Stimulated activated CD8-positive, alpha-beta memory T cell treated with anti-CD3 and anti-CD28 coated beads, Interleukin-2, amount 100 ng/mL, for 1 hour (primary cell): ENCODE data around the gene TMX4.
"Not testable (repeated sequence)": the region's sequence is repeated elsewhere in the genome, so short reads cannot be mapped to it uniquely, and the experiment has no call there.

Experiments used
- DNase-seq, 2 donors: peaks; one replicate each; pipeline ENCODE4 v3.0.0-alpha.2; 2020; ENCODE audit warnings: low read depth in 2 of 2

TMX4 gene

GRCh38 chr20:7967199-7967844 lies 52.2 kb downstream of the TMX4 start:
- no peak for DNase-seq

DNA sequence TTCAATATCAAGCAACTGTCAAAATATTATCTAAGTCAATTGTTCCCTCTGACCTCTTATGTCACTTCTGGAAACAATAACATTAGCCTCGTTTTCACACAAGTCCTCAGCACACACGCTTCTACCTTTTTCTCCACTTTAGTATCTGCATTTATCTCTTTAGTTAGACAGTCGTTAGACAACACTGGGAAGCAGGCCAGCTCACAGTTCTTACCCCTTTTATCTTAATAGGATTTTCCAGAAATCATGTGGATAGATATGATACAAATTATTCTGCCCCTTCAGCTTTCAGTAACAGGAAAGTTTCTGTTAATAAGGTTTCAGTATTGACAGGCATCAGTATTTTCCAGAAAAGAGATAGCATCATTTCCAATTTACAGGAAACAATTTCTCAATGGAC lies 53.4 kb downstream of the TMX4 start:
- DNase-seq = no peak

- no peak for DNase-seq
Observed at GRCh38 chr20:7959484-7959883, 60.1 kb downstream of the TMX4 start.

- DNase-seq = not testable (repeated sequence)
Observed at GRCh38 chr20:7956561-7956960, 63.0 kb downstream of the TMX4 start.

DNA sequence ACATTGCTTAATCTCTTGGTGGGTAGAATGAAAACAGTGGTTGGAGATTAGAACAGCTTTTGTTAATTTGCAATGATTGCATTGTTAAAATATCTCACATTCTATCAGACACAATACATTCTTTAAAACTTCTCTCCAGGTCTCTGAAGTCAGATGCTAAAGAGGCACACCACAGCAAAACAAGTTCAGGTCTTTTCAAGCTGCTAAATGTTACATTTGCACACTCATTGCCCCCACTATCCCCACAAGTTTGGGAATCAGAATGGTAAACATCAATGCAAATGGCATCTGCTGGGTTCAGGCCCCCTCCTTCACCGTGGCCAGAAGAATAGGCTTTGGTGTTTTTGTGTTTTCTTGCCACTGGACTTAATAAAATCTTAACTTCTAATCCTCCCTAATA lies 69.2 kb downstream of the TMX4 start:
- DNase-seq = no peak

DNA sequence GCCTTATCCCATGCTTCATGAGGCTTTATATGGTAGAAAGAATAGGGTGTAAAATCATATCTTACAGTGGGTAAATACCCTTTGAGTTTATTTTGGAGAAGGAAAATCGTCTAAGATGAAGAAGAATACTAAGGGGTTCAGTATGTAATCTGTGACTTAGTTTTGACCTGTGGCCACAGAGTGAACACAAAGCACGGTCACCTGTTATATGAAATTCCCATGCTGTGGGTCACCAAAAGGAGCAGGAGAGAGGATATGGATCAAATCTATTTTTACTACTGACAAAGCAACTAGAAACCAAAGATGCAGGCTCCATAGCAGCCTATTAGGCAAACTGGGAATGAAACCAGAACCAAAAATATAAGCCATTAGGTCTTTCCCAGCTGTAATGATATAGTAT lies 75.7 kb downstream of the TMX4 start:
- no peak for DNase-seq

GRCh38 chr20:7940341-7940740 lies 79.2 kb downstream of the TMX4 start, which contains the start of gene HAO1:
Gene HAO1 (minus strand): TSS chr20:7940458. CDS start chr20:7940422, 36 bp downstream.
- no peak for DNase-seq

GRCh38 chr20:7939663-7940062 lies 79.9 kb downstream of the TMX4 start:
- no peak for DNase-seq

GRCh38 chr20:7938058-7938457 lies 81.5 kb downstream of the TMX4 start:
- DNase-seq = no peak

- no peak for DNase-seq
Observed at GRCh38 chr20:7937328-7937727, 82.2 kb downstream of the TMX4 start.

DNA sequence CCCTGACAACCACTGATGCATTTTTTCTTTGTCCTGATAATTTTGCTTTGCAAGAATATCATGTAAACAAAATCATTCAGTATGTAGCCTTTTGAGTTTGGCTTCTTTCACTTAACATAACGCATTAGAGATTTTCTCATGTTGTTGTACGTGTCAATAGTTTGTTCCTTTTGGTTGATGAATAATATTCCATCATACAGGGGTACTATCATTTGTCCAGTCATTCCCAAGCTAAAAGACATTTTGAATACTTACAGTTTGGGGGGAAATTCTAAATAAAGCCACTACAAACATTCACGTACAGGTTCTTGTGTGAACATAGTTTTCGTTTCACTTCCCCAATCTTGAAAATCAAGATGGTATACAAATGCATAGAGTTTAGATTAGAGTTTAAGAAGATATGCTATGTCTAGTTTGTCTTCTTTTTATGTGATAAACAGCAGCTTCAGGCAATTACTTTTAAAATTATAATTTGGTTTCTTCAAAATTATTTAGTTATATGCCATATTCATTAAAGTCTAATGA lies 84.5 kb downstream of the TMX4 start:
- DNase-seq = no peak

DNA sequence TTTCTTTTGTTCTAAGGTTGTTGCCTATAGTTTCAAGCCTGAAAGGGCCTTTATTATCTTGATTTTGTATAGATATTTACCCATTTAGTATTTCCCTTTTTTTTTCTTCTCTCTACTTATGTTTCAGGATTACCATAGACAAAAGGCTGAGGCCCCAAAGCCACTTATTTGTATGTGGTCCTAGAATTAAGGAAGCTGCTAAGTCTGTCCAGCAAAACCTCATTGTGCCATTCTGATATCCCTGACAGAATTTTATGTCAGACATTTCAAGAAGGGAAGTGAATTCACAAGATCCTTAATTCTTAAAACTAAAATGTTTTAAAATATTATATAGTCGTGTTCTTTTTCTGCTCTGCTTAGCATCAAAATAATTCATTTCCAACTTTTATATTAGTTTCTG lies 86.2 kb downstream of the TMX4 start:
- DNase-seq = no peak

DNA sequence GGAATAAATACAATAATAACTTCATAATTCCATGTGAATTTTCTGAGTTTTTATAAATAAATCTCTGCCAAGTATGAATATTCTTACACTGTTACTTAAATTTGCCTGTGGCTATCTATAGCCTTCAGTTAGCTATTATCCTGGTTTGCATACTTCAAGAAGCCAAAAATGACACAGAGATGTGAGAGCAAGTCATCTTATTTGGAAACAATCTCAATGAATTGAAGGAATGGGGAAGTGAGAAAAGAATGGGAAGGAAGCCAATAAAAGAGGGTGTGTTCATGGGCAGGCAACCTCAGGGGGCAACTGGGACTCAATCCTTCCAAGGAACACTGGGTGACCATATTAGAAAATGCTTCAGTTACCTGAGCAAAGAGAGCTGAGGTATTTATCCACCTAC lies 89.2 kb downstream of the TMX4 start:
- no peak for DNase-seq
